GM21825 (cell line): ENCODE measurements around the gene PEAK3.

Experiments
- ATAC-seq: cut with Tn5 transposase; IDR thresholded peaks from one replicate; pipeline ENCODE4 v1.9.1; 2021; ENCODE audit warnings: mild to moderate bottlenecking, moderate library complexity; ENCODE audit not compliant: unreplicated experiment

PEAK3 gene

DNA sequence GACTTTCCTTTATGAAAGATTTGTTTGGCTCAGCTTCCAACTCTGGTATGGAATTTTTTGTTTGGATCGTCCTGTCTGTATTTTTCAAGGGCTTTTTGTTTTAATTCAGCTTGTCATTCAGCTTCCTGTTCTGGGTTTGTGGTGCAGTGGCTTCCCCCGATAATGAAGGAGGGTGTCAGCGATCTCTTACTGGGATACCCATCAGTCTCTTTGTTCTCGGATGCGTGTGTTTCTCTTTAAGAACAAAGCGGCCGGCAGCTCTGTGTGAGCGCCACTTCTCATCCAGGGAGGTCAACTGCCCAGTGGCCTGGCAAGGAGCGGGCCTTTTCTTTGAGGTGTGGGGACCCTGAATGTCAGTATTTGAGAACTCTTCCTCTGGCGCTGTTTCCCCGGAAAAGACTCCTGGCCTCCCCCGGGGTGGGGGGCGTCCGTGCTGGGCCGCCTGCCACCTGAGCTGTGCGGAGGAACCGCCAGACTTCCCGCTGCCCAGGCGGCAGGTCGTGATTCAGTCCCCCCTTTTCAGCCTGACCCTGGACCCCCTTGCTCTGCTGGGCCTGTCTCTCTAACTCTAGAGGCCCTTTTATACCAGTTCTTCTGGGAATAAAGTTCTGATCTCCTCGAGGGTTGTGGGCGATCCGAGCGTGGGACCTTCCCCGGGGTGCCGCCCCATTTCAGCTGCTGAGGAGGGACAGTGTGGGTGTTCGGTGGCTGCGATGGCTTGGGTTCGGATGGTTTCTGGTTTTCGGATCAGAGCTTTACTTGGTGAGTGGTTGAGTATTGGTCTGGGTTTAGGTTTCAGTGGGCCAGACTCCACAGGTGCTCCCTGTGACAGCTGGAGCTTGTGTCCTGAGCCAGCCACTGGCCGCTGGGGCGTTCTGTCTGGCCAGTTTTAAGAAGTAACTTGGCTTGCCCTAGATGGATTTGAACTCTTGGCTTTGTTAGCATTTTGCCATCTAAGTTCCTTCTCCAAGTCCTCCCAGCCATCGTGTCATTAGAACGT is 41.9 kb downstream of the PEAK3 start:
- no peak for ATAC-seq

DNA sequence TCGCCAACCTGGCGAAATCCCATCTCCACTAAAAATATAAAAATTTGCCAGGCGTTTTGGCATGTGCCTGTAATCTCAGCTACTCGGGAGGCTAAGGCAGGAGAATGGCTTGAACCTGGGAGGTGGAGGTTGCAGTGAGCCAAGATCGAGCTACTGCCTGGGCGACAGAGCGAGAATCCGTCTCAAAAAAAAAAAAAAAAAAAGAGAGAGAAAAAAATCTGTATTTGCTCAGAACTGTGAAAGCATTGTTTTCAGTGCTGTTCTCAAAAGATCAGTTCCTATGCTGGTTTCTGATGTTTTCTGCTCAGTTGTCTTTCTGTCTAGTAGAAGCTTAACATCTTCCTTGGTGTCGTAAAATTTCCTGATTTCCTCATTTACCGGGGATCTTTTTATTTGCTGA is 42.8 kb downstream of the PEAK3 start:
- ATAC-seq, result no peak

DNA sequence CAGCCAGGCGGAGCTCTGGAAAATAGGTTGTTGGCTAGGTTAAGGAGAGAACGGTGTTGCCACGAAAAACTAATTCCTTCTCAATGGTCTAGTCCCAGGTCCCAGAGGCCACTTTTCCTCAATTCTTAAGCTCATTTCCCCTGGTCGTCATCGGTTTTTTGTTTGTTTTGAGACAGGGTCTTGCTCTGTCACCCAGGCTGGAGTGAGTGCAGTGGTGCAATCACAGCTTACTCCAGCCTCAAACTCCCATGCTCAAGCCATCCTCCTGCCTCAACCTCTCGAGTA is 44.2 kb downstream of the PEAK3 start:
- no peak for ATAC-seq

DNA sequence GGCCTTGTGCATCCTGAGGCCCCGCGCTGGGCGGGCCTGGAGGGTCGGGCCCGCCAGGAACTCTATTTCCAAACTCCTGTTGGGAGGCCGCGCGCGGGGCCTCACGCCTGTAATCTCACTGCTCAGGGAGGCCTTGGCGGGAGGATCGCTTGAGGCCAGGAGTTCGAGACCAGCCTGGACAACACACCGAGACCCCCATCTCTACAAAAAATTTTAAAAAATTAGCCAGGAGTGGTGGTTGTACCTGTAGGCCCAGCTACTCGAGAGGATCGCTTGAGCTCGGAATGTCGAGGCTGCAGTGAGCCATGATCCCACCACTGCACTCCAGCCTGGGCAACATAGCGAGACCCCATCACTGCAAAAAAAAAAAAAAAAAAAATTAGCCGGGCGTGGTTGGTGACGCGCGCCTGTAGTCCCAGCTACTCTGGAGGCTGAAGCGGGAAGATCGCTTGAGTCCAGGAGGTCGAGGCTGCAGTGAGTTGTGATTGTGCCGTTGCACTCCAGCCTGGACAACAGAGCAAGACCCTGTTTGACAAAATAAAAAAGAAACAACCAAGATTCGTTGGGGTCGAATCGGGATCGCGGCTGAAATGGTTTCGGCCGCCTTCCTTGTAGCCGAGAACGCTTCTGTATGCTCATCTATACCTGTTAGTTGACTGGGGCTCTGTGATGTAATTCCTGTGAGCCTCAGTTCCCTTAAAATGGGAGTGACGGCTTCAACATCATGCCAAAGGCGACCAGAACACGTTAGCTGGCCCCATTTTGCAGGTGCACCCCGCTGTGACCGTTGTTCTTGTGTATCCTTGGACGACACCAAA is 44.7 kb downstream of the PEAK3 start:
- no peak for ATAC-seq

DNA sequence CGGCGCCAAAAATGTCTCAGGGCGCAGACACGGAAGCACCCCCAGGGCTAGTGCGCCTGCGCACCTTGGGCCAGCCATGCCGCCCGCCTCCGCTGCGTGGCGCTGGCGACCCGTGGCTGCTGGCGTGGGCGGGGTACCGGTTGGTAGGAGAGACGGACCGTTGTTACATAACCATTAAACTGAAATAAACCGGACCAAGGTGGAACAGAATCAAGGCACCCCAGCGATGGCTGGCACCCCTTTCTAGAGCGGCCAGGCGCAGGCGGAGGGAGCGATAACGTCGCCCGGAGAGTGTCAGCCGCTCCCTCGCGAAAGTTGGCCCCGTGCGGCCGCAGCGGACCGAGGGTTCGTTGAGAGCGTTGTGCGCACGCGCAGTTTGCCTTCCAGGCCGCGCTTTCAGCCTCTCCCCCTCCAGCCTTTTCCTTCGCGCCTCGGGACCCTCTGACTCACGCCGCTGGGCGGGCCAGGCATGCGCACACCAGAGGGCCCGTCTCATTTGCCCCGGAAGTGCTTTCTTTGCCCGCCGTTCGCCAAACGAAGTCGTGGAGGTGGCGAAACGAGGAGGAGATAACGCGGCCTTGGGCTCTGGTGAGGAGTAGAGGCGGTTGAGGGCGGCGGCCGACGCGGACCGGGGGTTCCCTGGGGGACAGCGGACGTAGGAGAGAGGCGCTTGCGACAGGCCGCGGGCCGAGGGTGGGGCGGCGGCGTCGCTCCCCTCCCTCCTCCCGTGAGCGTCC is 45.5 kb downstream of the PEAK3 start, which contains the start of the genes PLEKHJ1 and SF3A2:
Gene PLEKHJ1 (minus strand): TSS at position 16 of the 737 bp plus-strand sequence. CDS start 81 bp downstream, outside the sequence.
Gene SF3A2 (plus strand): TSS at position 511 of the 737 bp plus-strand sequence. CDS start 6,595 bp downstream, outside the sequence.
- peak; percentile 59 for ATAC-seq

DNA sequence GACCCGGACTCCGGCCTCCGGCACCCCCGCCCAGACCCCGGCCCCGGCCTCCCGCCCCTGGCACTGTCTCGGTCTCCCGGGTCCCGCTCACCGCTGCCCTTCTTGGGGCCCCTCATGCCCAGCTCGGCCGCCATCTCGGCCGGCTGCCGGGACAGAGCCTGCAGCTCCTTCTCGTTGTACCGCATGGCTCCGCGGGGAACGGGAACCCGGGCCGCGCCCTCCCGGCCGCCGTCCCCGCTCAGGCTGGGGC is 46.0 kb downstream of the PEAK3 start:
- peak; percentile 16 for ATAC-seq

DNA sequence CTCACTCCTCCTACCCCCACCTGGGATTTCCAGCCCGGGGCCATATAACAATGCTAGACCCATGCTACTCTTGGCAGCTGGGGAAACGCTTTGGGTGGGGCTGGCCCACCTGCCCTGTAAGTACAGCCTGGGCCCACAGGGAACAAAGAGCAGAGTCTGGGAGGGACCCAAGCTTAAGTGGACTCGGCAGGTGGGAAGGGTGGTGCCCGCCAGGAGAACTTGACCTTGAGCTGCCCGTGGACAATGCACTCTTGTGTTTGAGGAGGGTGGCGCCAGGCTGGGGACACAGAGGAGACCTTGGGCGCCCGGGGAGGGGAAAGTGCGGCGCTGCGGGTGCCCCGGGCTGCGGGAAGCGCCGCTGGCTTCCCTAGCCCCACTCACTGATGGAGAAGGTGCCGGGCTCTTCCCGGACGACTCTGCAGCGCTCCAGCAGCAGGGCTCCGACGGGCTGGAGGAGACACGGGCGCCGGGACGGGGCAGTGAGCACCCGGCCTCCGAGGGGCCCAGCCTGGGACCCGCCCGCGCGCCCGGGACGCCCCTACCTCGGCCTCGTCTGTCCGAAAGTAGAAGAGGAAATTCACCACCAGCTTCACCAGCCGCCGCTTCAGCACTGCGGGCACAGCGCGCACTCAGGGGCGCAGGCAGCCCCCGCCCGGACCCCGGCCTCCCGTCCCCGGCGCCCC is 46.5 kb downstream of the PEAK3 start:
- peak; percentile 21 for ATAC-seq

DNA sequence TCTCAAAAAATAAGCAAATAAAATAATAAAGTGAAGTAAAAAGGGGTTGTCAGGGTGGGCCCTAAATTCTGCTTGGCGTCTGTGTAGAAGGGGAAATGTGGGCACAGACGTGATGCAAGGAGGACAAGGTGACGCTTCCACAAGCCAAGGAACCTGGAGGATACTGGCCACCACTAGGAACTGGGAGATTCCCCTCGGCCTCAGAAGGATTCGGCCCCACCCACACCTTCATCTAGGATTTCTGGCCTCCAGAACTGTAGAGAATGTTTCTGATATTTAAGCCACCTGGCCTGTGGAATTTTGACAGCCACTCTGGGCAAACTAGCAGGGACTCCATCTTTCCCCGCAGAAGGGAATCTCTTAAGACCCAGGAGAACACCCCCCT is 47.0 kb downstream of the PEAK3 start:
- ATAC-seq, result no peak

DNA sequence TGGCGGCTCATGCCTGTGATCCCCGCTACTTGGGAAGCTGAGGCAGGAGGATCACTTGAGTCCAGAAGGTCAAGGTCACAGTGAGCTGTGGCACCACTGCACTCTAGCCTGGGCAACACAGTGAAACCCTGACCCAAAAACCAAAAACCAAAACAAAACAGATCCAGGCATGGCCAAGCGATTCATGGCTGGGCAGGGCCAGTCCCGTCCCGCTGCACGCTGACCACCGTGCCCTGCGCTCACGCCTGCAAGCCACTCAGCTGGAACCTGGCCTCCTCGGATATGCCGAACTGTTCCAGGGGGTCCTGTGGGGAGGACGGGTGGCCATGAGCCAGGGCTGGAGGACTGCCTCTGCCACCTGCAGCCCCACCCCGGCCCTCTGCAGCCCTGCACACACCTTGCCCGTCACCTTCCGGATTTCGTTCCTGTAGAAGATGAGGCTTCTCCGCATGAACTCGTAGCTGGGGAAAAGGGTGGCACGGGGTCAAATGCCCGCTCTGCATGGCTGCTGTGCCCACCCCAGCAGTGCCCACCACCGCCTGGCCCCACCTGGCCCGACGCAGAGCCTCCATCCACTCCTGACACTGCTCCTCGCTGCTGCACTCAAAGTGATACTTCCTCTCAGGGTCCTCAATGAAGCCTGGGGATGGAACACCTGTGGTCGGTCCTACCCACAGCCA is 48.2 kb downstream of the PEAK3 start:
- no peak for ATAC-seq

DNA sequence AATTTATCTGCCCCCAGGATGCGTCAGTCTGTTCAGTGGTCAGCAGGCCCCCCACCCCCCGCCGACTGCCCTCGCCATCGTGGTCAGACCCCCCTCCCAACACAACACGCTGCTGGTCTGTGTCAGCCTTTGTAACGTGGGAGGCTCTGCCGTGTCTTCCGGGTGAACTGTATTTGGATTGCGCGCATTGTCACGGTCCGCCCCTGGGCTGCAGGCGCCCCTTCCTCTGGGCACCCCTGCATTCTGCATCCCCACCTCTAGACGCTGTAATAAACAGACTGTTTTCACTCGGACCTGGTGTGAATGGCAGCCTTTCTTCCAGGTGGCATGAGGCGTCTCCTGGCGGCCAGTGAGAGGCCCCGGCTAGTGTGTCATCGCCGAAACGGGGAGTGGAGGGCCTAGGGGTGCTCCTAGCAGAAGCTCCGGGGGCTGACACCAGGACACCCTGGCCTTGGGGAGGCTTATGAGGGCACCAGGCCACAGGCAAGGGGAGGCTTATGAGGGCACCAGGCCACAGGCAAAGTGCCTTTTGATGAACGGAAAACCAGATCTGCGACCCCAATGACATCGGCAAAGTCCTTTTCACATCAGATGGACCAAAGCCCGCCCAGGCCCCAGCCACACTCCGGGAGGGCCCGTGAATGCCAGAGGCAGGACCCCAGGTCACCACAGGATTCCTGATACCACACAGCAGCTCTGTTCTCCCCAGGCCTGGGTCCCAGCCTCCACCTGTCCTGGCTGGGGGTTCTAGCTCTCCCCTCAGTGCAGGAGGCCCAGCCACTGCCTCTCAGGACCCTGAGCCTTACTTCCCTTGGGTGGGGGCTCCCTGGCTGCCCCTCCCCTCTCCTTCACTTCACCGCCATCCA is 49.5 kb downstream of the PEAK3 start:
- no peak for ATAC-seq

DNA sequence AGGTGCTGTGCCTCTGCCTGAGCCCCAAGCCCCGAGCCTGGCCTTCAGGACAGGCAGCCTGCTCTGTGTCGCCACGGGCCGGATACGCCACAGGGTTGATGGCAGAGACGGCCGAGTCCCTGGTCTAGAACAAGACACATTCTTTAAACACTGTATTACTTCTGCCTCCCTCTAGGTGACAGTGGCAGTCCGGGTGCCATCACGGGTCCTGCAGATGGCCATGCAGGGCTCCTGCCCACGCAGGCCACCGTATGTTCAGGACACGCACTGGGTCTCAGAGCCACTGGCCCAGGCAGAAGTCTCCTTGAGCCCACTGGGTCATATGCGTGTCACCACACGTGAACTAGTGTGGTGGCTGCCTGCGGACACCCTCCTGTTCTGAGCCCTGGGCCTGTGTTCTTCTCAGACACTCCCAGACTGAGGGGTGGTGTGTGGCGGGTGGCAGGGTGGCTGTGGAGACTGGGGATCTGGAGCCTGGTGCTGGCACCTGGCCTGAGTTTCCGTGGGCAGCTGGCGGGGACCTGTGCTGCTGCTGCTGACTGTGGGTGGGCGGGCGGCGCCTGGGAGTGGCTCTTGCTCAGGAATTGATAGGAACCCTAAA is 50.3 kb downstream of the PEAK3 start:
- ATAC-seq, result no peak

DNA sequence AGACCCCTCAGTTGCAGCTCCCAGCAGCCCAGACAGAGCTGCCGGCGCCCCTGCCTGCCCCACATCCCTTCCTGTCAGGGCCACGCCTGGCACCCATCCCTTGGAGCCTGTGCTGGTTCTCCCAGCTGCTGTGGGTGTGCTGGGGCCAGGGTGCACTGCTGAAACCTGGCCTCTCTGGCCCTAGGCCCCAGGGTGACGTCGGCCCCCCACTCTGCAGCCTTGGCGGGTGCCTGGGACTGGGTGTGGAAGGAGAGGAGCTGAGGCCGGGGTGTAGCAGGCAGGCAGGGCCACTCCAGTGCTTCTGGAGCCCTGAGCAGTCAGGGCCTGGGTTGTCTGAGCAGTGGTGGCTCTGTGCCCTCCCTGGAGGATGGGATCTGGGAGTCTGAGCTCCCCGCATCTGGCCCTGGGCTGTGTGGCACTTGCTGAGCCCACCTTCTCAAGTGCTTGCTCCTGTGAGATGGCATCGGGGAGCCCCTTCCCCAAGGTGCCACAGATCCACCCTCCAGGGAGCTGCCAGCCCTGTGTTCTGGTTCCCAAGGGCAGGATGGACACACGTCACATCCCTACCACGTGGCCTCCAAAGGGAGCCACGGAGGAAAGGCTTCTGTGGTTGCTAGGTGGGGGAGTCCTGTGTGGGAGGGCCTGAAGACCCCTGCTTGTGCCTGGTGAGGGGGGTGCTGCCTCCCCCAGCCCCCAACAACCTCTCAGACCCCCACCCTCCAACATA is 51.0 kb downstream of the PEAK3 start:
- no peak for ATAC-seq

DNA sequence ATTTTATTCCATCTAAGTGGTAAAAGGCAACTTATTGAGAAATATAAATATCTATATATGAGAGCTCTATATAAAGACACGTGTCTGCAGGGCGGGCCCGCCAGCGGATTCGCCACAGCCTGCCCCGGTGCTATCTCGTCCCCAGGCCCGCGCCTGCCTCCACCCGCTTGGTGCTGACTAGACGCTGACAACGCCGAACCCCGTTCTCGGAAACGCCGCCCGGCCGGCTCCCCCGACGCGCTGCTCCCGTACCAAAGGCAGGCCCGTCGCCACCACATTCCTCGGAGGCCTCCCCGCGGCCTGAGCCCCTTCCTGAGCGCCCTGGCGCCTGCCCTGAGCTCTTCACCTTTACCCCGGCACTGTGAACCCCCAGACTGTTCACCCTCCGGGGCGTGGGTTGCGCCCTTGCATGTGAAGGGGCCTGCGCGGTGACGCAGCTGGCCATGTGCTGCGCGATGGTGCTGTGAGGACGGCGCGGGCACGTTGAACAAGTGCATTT is 51.9 kb downstream of the PEAK3 start:
- ATAC-seq, result no peak

DNA sequence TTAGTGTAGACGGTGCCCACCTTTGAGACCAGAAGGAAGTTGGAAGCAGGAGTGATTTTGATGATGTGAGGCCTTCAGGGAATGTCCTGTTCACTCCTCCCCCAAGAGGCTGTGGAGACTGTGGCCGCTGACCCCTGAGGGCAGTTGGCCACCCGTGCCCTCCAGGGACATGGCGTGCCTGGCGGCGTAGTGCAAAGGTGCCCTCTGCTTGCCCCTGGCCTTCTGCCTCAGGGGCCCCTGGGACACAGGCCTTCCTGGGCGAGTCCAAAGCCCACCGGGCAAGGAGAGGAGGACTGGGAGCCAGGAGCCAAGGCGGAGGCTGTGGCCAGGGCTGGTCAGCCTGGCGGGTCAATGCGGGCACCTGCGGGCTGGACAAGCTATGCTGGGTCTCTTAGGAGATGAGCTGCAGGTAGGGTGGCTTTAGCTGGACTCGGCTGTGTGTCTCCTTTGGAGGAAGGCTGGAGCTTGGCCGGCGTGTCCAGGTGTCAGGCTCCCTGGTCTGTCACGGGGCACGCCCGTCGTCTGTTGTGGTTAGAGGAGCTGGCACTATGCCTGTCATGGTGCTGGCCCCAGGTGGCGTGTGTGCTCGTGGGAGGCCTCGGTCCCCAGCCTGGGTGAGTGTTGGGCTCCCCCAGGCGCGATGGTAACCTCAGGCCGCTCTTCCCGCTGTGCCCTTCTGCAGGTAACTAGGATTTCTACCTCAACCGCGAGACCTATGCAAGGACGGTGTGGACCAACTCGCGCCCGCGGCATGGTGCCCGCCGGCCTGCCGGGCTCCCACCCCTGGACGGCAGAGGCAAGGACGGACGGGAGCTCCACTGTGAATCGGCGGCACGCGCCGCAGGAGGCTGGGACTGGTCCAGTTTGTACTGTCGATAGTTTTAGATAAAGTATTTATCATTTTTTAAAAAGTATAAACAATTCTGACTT is 52.6 kb downstream of the PEAK3 start:
- ATAC-seq, result no peak

DNA sequence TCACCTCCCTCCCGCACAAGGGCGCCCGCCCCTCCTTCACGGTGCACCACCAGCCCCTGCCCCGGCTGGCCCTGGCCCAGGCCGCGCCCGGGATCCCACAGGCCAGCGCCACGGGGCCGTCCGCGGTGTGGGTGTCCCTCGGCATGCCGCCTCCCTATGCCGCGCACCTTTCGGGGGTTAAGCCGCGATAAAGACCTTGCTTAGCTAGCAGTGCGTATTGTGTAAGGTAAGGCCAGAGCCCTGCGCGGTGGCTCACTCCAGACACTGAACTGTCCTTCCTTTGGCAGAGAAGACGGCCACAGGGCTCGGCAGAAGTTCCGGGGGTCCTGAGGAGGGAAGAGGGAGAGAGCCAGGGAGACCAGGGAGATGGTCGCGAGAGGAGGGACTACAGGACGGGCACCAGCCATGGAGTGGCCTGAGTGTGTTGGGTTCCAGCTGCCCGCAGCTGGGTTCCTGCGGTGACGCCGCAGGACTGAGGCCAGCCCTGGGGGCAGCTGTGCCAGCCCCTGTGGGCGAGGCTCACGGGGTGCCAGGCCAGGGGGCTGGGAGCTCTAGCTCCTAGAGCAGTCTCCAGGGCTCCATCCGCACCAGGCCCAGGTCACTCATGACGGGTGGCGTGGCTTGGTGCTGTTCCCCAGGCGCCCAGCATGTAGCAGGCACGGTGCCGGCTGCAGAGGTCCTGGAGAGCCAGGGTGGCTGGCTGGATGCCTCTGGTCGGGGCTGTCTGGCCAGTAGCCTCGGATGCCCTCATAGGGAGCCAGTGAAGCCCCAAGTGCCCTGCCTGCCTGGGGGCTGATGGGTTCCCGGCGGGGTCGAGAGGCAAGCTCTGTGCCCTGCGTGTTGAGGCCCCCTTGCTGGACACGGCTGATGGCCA is 53.6 kb downstream of the PEAK3 start:
- ATAC-seq, result no peak
